Activated naive CD8-positive, alpha-beta T cell treated with anti-CD3 and anti-CD28 coated beads for 36 hours (primary cell): ENCODE results near the gene KRTAP20-4. TPM values are rescaled to one million over a fixed set of nuclear protein-coding genes. Genes with fewer than 3 reads are reported as not detected.

Experiments used
- DNase-seq: peaks from one replicate; pipeline ENCODE4 v3.0.0; 2021
- H3K27ac Mint-ChIP-seq: one replicate; pipeline ENCODE4 v1.8.0; 2022; ENCODE audit warnings: mild to moderate bottlenecking, moderate library complexity, mixed read lengths
- H3K27me3 Mint-ChIP-seq: one replicate; pipeline ENCODE4 v1.8.0; 2022; ENCODE audit warnings: mild to moderate bottlenecking, mixed read lengths
- H3K36me3 Mint-ChIP-seq: one replicate; pipeline ENCODE4 v1.8.0; 2021; ENCODE audit warnings: mild to moderate bottlenecking, mixed read lengths
- H3K4me1 Mint-ChIP-seq: one replicate; pipeline ENCODE4 v1.8.0; 2021; ENCODE audit warnings: mixed read lengths
- H3K4me3 Mint-ChIP-seq: one replicate; pipeline ENCODE4 v1.8.0; 2022; ENCODE audit warnings: mild to moderate bottlenecking, moderate library complexity, mixed read lengths
- H3K9me3 Mint-ChIP-seq: one replicate; pipeline ENCODE4 v1.8.0; 2022; ENCODE audit warnings: mixed read lengths
- total RNA-seq, 2 experiments: library from RNA; stranded (reverse); gene quantifications; one replicate each; pipeline ENCODE4 v1.2.3, GENCODE V29; 2021

KRTAP20-4 gene
- total RNA-seq, 2 experiments from 2014 or later: not detected

DNA sequence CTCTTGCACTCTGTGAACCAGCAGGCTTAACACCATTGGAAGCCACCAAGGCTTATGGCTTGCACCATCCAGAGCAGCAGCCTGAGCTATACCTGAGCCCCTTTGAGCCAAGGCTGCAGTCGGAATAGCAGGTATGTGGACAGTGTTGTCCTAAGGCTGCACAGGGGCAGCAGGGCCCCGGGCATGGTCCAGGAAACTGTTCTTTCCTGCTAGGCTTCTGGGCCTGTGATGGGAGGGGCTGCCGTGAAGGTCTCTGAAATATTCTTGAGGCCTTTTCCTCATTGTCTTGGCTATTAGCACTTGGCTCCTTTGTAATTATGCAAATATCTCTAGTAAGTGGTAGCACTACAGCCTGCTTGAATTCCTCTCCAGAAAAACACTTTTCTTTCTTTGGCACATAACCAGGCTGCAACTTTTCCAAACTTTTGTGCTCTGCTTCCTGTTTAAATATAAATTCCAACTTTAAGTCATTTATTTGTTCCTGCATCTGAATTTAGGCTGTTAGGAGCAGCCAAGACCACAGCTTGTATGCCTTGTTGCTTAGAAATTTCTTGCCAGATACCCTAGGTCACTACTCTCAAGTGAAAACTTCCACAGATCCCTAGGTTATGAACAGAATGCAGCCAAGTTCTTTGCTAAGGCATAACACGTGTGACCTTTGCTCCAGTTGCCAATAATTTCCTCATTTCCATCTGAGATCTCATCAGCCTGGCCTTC lies 5.2 kb downstream of the KRTAP20-4 start:
- H3K36me3 Mint-ChIP-seq: no peaks in the 10 kb centered on the region

DNA sequence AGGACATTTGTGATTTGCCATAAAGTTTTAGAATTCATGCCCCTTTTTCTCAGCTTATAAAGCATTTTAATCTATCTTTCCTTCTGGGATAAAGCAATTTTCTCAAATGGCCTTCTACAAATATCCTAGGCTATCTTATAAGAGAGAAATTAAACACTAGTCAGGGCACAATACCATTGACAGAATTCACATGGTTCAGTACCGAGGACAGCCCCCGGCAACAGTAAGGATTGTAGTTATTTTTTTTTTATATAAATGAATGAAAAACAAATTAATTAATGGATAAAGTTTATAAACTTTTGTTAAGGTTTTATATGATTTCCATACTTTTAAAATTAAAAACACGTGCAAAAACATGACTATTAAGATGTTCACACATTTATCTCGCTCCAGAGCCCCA lies 7.7 kb downstream of the KRTAP20-4 start:
- no peak overlapping the region for H3K27ac Mint-ChIP-seq
- DNase-seq: no peak
- H3K27me3 Mint-ChIP-seq: peaks cover 8% of the 10 kb centered on the region
- no peak overlapping the region for H3K4me3 Mint-ChIP-seq
- H3K36me3 Mint-ChIP-seq: no peaks in the 10 kb centered on the region
- H3K9me3 Mint-ChIP-seq: no peaks in the 10 kb centered on the region
- no peaks in the 10 kb centered on the region for H3K4me1 Mint-ChIP-seq

More for the DNA sequence above, 5.2 kb downstream of the KRTAP20-4 start:
- H3K27ac Mint-ChIP-seq: no peak overlapping the region
- no peaks in the 10 kb centered on the region for H3K9me3 Mint-ChIP-seq
- DNase-seq: no peak
- no peak overlapping the region for H3K4me3 Mint-ChIP-seq
- H3K4me1 Mint-ChIP-seq: no peaks in the 10 kb centered on the region
- peaks cover 8% of the 10 kb centered on the region for H3K27me3 Mint-ChIP-seq

DNA sequence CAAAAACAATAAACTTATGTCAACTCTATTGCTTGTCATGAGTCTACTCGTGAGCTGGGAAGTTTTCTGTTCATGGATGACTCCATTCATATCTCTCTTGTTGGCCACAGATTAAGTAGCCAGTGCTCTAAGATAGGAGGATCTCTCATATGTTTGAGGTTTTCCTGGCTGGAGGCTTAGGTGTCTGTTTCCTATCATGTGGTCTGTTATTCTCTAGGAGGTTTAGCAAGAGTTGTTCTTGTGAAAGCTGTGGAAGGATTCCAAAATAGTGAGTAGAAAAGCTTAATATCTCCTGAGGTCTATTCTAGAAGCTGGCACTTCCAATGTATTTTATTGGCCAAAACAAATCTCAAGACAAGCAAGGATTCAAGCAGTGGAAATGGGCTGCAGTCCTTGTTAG lies 8.8 kb downstream of the KRTAP20-4 start:
- Mint-ChIP-seq H3K4me1 (no peaks in the 10 kb centered on the region), H3K36me3 (no peaks in the 10 kb centered on the region), H3K9me3 (no peaks in the 10 kb centered on the region), H3K4me3 (no peak overlapping the region), H3K27me3 (peaks cover 8% of the 10 kb centered on the region), H3K27ac (no peak overlapping the region)
- no peak for DNase-seq

DNA sequence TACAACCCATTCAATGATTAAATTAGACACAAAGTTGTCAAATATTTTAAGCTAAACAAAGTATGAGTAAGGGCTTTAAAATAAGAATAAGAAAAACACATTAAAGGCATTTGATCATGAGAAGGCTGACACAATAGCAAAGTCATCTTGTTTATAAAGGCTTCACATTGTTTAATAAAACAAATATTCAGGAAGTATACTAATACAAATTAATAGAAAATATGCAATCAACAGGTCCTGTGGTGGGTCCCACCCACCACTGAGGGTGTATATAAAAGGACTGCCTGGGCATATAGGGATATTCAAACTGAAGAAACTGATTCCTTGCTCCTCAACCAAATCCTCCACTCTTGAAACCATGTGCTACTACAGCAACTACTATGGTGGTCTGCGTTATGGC lies 14.5 kb downstream of the KRTAP20-4 start, which contains the start of gene KRTAP20-2:
Gene KRTAP20-2, plus strand, starts transcription at position 301 of the 400 bp plus-strand sequence. Its CDS starts 58 bp downstream, at position 359.
- DNase-seq: no peak
- Mint-ChIP-seq H3K36me3 (no peaks in the 10 kb centered on the region), H3K27ac (no peak within 1 kb of the TSS), H3K4me1 (no peaks in the 10 kb centered on the region), H3K9me3 (no peaks in the 10 kb centered on the region), H3K4me3 (no peak within 1 kb of the TSS), H3K27me3 (no peaks in the 10 kb centered on the region)

DNA sequence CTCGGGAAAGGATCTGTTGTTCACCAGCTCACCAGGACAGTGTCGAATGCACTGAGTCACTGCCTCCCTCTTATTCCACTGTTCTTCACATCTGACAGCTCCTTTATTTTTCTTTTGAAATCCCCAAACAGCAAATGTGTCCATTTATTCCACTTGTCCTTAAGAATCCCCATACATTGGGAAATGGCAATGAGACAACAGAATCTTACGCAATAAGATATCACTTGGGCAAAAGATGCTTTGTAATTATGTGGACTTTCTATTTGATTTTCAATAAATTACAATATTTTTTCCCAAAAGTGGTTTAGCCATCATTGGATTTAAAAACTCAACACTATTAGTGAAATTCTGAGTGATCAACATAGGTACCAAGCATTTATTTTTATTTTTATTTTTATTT lies 18.3 kb downstream of the KRTAP20-4 start:
- H3K4me3 Mint-ChIP-seq: no peak overlapping the region

DNA sequence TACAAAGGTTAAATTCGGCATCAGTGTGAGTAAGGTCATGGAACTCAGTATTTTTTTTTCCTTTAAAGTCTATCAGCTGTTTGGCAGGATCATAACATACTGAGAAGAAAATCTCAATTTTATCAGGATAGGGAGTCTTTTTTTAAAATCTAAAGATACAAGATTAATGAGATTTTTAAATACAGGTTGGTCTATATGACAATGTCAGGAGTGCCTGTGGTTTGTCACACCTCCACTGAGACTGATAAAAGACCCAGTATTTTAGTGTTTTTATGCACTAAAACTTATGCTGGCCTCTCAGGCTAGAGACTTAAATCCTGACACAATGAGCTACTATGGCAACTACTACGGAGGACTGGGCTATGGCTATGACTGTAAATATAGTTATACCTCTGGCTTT lies 22.1 kb downstream of the KRTAP20-4 start, which contains the start of gene KRTAP20-3:
Gene KRTAP20-3, plus strand, starts transcription at position 301 of the 400 bp plus-strand sequence.
- Mint-ChIP-seq H3K27me3 (no peaks in the 10 kb centered on the region), H3K9me3 (no peaks in the 10 kb centered on the region), H3K36me3 (no peaks in the 10 kb centered on the region), H3K27ac (no peak within 1 kb of the TSS), H3K4me3 (no peak within 1 kb of the TSS), H3K4me1 (no peaks in the 10 kb centered on the region)
- DNase-seq: no peak

More for the DNA sequence above, 18.3 kb downstream of the KRTAP20-4 start:
- Mint-ChIP-seq H3K9me3 (no peaks in the 10 kb centered on the region), H3K27me3 (no peaks in the 10 kb centered on the region), H3K4me1 (no peaks in the 10 kb centered on the region), H3K27ac (no peak overlapping the region), H3K36me3 (no peaks in the 10 kb centered on the region)
- no peak for DNase-seq

DNA sequence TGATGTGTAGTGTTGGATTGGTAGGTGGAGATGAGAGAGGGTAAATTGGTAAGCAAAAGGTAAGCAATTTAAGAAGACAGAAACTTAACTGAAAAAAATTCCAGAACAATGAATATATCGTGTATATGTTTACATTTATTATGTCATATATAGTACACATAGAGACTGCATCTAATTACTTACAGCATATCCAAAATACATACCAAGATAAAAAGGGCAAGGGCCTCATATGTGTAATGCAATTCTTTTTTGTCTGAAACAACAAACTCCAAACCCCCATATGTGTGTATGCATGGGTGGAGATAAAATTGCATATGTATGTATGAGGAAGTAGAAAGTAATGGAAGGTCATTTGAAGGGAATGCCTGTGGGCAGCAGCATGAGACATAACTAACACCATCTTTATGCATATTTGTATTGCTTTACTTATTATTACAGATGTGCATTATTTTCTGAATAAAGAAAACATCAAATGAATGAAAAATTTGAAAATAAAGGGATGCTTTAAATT lies 26.5 kb downstream of the KRTAP20-4 start:
- no peak for DNase-seq
- Mint-ChIP-seq H3K4me3 (no peak overlapping the region), H3K9me3 (no peaks in the 10 kb centered on the region), H3K36me3 (no peaks in the 10 kb centered on the region), H3K4me1 (no peaks in the 10 kb centered on the region), H3K27me3 (no peaks in the 10 kb centered on the region), H3K27ac (no peak overlapping the region)

DNA sequence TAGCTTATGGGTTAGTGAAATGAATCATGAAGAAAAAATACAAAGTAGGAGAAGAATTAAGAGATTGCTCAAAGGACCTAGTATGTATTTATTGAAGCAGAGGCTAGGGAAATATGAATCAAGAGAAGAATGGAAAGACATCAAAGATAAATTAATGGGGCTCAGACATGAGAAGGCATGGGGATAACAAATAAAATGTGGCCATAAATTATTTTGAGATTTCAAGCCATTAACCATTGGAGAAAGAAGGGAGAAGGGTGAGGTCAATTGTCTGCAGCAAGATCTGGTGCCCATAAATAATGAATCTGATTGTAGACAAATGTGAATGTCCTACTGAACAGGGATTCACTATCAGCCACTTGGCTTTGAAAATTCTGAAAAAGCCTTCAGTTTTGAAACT lies 32.5 kb downstream of the KRTAP20-4 start:
- H3K9me3 Mint-ChIP-seq: no peaks in the 10 kb centered on the region
- no peak for DNase-seq
- no peaks in the 10 kb centered on the region for H3K36me3 Mint-ChIP-seq
- no peak overlapping the region for H3K4me3 Mint-ChIP-seq
- H3K4me1 Mint-ChIP-seq: no peaks in the 10 kb centered on the region
- peaks cover 3% of the 10 kb centered on the region for H3K27me3 Mint-ChIP-seq
- H3K27ac Mint-ChIP-seq: no peak overlapping the region

DNA sequence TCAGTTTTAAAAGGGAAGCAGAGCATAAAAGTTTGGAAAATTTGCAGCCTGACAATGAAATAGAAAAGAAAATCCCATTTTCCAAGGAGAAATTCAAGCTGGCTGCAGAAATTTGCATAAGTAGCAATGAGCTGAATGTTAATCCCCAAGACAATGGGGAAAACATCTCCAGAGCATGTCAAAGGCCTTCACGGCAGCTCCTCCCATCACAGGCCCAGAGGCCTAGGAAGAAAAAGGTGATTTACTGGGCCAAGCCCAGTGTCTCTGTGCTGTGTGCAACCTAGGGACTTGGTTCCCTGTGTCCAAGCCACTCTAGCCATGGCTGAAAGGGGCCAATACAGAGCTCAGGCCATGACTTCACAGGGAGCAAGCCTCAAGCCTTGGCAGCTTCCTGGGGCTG lies 48.3 kb downstream of the KRTAP20-4 start:
- DNase-seq: no peak
- no peak overlapping the region for H3K4me3 Mint-ChIP-seq
- H3K27ac Mint-ChIP-seq: no peak overlapping the region
- no peaks in the 10 kb centered on the region for H3K27me3 Mint-ChIP-seq
- H3K9me3 Mint-ChIP-seq: no peaks in the 10 kb centered on the region
- H3K4me1 Mint-ChIP-seq: no peaks in the 10 kb centered on the region
- H3K36me3 Mint-ChIP-seq: no peaks in the 10 kb centered on the region

Other genes with a start within 250 kb of the KRTAP20-4 start
- not detected for gene KRTAP13-2, start 248.4 kb upstream of the KRTAP20-4 start, total RNA-seq
- gene KRTAP13-1, start 224.6 kb upstream of the KRTAP20-4 start, total RNA-seq: not detected
- not detected for gene KRTAP13-3, start 194.7 kb upstream of the KRTAP20-4 start, total RNA-seq
- gene KRTAP13-4, start 190.4 kb upstream of the KRTAP20-4 start, total RNA-seq: not detected
- not detected for gene KRTAP15-1, start 180.4 kb upstream of the KRTAP20-4 start, total RNA-seq
- not detected for gene KRTAP19-1, start 140.3 kb upstream of the KRTAP20-4 start, total RNA-seq
- gene KRTAP19-2, start 133.2 kb upstream of the KRTAP20-4 start, total RNA-seq: not detected
- gene KRTAP19-3, start 128.6 kb upstream of the KRTAP20-4 start, total RNA-seq: not detected
- gene KRTAP19-4, start 123.5 kb upstream of the KRTAP20-4 start, total RNA-seq: not detected
- gene KRTAP19-5, start 118.5 kb upstream of the KRTAP20-4 start, total RNA-seq: not detected
- gene KRTAP19-6, start 78.8 kb upstream of the KRTAP20-4 start, total RNA-seq: not detected
- not detected for gene KRTAP19-7, start 59.3 kb upstream of the KRTAP20-4 start, total RNA-seq
- not detected for gene KRTAP22-2, start 30.2 kb upstream of the KRTAP20-4 start, total RNA-seq
- gene KRTAP6-3, start 28.2 kb upstream of the KRTAP20-4 start, total RNA-seq: not detected
- gene KRTAP6-2, start 21.7 kb upstream of the KRTAP20-4 start, total RNA-seq: not detected
- gene KRTAP22-1, start 19.5 kb upstream of the KRTAP20-4 start, total RNA-seq: not detected
- gene KRTAP6-1, start 6.7 kb upstream of the KRTAP20-4 start, total RNA-seq: not detected
- gene KRTAP20-1, start 4.2 kb upstream of the KRTAP20-4 start, total RNA-seq: not detected
- not detected for gene KRTAP20-2, start 14.6 kb downstream of the KRTAP20-4 start, total RNA-seq
- gene KRTAP20-3, start 22.2 kb downstream of the KRTAP20-4 start, total RNA-seq: not detected
- gene KRTAP21-3, start 98.2 kb downstream of the KRTAP20-4 start, total RNA-seq: not detected
- not detected for gene KRTAP21-2, start 126.6 kb downstream of the KRTAP20-4 start, total RNA-seq
- not detected for gene KRTAP21-1, start 134.8 kb downstream of the KRTAP20-4 start, total RNA-seq
- not detected for gene KRTAP8-1, start 192.6 kb downstream of the KRTAP20-4 start, total RNA-seq
- gene KRTAP7-1, start 209.1 kb downstream of the KRTAP20-4 start, total RNA-seq: not detected